ENCODE results near the gene TTLL10. TPM values are rescaled to one million over a fixed set of nuclear protein-coding genes. Genes with fewer than 3 reads are reported as not detected.

Gene TTLL10
- total and polyA plus RNA-seq, 2 of the 4 experiments (the other 2 are of a cell fraction) = not detected

DNA sequence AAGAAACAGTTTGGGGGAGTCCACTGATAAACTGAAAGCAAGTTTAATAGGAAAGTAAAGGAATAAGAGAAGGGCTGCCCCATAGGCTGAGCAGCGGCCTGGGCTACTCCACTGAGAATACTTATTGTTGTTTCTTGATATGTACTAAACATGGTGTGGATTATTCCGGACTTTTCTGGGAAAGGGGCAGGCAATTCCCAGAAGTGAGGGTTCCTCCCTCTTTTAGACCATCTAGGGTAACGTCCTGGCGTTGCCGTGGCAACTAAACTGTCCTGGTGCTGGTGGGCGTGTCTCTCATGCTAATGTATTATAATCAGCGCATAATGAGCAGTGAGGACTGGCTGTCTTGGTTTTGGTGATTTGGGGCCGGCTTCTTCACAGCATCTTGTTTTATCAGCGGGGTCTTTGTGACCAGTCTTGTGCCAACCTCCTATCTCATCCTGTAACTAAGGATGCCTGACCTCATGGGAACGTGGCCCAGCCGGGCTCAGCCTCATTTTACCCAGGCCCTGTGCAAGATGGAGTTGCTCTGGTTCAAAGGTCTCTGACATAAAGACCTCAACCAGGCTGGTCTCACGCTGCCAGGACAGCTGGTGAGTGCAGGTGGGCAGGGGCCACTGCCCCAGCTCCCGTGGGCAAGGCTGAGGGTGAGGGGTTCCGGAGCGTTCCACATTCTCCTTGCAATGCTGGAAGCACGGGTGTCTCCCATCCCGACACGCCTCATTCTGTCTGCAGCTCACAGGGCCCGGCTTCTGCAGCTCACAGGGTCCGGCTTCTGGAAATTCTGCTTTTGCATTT is 38.1 kb upstream of the TTLL10 start:
- Histone ChIP-seq H3K23ac (ENCODE audit: low read depth, low read length) (no peak overlapping the region), H3K9ac (ENCODE audit: low read depth, low read length) (no peak overlapping the region), H3K27ac (ENCODE audit: insufficient read depth, low read length) (no peak overlapping the region), H2BK20ac (ENCODE audit: low read depth, low read length) (no peak overlapping the region), H4K5ac (ENCODE audit: low read depth, low read length) (no peak overlapping the region), H3K4me2 (ENCODE audit: low read depth, low read length) (no peak overlapping the region), H2BK5ac (ENCODE audit: low read depth, low read length, poor library complexity, severe bottlenecking) (no peak overlapping the region), H3K14ac (replicated peaks; ENCODE audit: low read depth, low read length) (no peak overlapping the region), H3K27me3 (ENCODE audit: control insufficient read depth, insufficient read depth, low read length) (peaks cover 24% of the 10 kb centered on the region), H3K79me1 (ENCODE audit: low read depth in 1 of 2, low read length in 2 of 2) (no peaks in the 10 kb centered on the region), H3K4me1 (ENCODE audit: control insufficient read depth, insufficient read depth, low read length) (no peaks in the 10 kb centered on the region), H4K20me1 (ENCODE audit: insufficient read depth, low read length) (no peaks in the 10 kb centered on the region), H3K4me3 (ENCODE audit: insufficient read depth, low read depth, low read length) (no peak overlapping the region), H4K8ac (ENCODE audit: low read depth in 2 of 2, low read length in 2 of 2) (no peak overlapping the region), H2BK120ac (ENCODE audit: low read depth, low read length) (no peak overlapping the region), H3K9me1 (ENCODE audit: insufficient read depth, low read length) (no peaks in the 10 kb centered on the region), H3K18ac (ENCODE audit: low read depth, low read length) (no peak overlapping the region), H2AFZ (replicated peaks; ENCODE audit: low read length, poor library complexity) (no peak overlapping the region), H2AK5ac (ENCODE audit: low read depth, low read length) (no peak overlapping the region), H2AK9ac (replicated peaks; ENCODE audit: low read depth, low read length, poor library complexity) (no peak overlapping the region), H4K91ac (ENCODE audit: insufficient read depth, low read depth, low read length) (no peak overlapping the region), H3K36me3 (ENCODE audit: control insufficient read depth, insufficient read depth, low read length) (no peaks in the 10 kb centered on the region), H3K4ac (ENCODE audit: low read depth, low read length) (no peak overlapping the region), H3K56ac (ENCODE audit: extremely low read depth, insufficient read depth, low read length) (no peak overlapping the region), H2BK15ac (ENCODE audit: low read depth, low read length) (no peak overlapping the region), H3K9me3 (ENCODE audit: control insufficient read depth, insufficient read depth, low read length) (no peaks in the 10 kb centered on the region)
- DNase-seq (no peak), ATAC-seq (ENCODE audit: low read depth) (no peak)
- intact Hi-C loops (cut with micrococcal nuclease) = no loop called here
- in situ Hi-C loops (cut with MboI; ENCODE audit: low sequenced_read_pairs) = no loop called here
- TF ChIP-seq POLR2A (IDR thresholded peaks at IDR 0.05; ENCODE audit: low read depth, low read length) = no peak
- TF ChIP-seq FOS (IDR thresholded peaks at IDR 0.05; ENCODE audit: low read depth, low read length) = no peak
- TF ChIP-seq CHD1 (IDR thresholded peaks at IDR 0.05; ENCODE audit: low read depth, low read length) = no peak
- no peak for TF ChIP-seq MAZ (IDR thresholded peaks at IDR 0.05; ENCODE audit: borderline replicate concordance, low read depth, low read length)
- TF ChIP-seq RCOR1 (IDR thresholded peaks at IDR 0.05; ENCODE audit: insufficient replicate concordance, low read length) = no peak
- TF ChIP-seq, protein P1, sequence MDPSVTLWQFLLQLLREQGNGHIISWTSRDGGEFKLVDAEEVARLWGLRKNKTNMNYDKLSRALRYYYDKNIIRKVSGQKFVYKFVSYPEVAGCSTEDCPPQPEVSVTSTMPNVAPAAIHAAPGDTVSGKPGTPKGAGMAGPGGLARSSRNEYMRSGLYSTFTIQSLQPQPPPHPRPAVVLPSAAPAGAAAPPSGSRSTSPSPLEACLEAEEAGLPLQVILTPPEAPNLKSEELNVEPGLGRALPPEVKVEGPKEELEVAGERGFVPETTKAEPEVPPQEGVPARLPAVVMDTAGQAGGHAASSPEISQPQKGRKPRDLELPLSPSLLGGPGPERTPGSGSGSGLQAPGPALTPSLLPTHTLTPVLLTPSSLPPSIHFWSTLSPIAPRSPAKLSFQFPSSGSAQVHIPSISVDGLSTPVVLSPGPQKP (IDR thresholded peaks at IDR 0.05; ENCODE audit: borderline replicate concordance, low read depth, low read length) = no peak
- POLR2A ChIA-PET (ENCODE audit: unreplicated experiment) = no interaction called here
- WGBS, 2 experiments (ENCODE audit: extremely low coverage in 2 of 2, insufficient read length in 1 of 2) = 60% methylated on average over 2 of the region's 20 CpGs; no CpG with 5 or more reads in 1 of the 2 experiments
- CTCF ChIA-PET = interaction anchor here (0.6 kb wide), 1 partner anchor 141 kb away, joined by 4 read pairs; no protein-coding TSS in a partner anchor
- no TSS peak for BruUV-seq (replicated peaks)
- dilution Hi-C loops (cut with HindIII; ENCODE audit: low sequenced_read_pairs, unreplicated experiment) = no loop called here
